ENCODE results near the gene ELMO2.
A peak's percentile ranks its signal among the peaks of the same experiment; 100 is the strongest.
"Not testable (repeated sequence)": the region's sequence is repeated elsewhere in the genome, so short reads cannot be mapped to it uniquely, and the experiment has no call there.

Gene ELMO2

DNA sequence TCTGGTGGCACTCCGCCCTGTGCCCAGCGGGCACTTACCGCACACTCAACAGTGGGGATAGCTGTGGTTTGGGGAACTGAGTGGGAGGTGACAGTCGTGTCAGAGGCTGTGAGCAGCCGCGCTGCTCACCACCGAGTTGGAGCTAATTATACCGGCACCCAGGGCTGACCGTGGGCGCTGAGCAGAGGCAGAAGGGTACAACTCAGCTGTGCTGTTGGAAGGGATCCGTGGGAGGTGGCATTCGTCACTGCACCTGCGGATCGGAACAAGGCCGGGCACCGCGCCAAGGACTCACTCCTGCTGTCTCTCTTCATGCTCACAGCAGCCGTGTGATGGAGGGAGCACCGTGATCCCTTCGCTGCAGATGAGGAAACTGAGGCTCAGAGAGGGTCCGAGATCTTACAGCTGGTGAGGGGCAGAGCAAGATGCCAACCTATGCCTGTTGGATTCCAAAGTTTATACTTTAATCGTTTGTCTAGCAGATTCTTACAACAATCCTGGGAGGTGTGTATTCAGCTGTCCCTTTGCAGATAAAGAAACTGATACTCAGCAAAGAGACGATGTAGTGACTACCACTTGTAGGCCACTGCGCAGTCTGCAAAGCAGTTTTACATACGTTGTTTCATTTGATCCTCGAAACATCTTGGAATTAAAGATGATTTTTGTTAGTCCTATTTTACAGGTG is 713 bp upstream of the ELMO2 start:
- DNase-seq: peak; percentile 82

DNA sequence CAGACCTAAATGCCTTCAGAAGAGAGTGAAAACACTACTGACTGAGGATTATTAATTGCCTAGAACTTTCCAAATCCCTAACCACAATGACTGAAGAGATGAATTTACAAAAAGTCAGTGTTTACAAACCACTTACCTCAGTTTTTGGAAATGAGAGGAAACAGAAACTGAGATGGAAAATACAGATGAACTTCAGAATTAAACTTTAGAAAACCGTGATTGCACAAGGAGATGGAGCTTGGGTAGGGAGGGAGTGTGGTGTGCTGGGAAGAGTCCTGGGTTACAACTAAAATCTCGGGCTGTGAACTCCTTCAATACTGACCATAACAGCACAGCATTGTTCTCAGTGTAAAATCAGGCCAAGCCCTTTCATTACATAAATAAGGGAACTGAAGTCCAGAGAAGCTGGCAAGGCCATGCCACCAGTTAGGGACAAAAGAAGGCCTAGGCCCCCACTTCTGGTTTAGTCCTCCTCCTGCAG is 4.0 kb downstream of the ELMO2 start:
- DNase-seq: no peak

DNA sequence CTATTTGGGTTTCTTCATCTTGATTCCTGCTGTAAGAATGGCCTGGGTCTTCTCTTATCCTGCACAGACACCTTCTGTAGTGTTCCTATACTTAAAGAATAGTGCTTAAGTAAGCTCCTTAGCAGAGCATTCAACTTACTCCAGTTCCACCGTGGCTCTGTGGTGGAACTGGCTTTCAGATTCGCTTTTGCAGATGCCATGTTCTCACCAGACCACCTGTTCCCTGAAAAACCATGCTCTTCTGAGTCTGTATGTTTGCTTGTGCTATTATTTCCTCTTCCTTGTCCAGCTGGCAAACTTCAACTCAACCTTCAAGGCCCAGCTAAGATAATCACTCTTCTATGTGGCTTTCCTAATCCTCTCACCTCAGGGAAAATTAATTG is 4.9 kb downstream of the ELMO2 start:
- no peak for DNase-seq

DNA sequence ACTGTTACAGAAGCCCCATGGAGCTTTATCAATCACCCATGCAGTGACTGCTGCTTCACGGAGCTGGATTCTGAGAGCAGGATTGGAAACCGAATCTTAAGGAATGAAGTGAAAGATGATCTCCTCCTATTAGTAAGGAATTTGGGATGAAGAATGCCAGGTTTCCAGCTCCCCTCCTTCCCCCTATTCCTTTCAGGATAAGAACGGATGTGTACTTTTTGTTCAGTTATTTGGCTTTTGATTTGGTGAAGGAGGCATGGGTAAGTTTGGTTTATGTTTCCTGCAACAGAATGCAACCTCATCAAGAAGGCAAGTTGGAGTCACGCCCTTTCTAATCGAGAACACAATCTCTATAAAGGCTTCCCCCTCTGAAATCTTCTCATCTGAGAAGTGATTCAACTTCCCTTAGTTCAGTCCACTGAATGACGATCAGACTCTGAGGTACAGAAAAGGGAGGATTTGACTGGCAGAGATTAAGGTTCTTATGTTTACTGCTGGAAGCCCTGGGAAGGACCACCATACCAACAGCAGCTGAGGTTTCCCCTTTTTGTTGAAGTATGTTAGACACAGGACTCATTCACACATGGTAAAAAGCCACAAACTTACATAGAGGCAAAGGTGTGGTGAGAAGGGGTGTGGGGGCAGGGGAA is 5.5 kb downstream of the ELMO2 start:
- peak; percentile 19 for DNase-seq

DNA sequence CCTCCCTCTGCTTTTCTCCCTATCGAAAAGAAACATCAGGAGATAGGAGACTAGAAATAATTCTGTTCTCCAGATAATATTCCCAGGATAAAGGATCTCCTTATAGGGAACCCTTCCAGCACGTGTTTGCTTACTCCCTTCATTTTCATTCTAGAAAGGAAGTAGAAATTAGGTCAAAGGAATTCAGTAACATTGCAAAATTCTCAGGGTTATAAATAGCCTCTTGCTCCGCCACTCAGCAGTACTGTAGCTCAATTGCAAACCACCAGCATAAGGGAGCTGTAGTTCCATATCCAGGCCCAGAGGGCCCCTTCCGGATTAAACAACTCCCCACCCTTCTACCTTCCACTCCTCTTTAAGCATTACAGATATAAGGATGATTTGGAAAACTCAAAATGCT is 6.2 kb downstream of the ELMO2 start:
- DNase-seq: no peak

DNA sequence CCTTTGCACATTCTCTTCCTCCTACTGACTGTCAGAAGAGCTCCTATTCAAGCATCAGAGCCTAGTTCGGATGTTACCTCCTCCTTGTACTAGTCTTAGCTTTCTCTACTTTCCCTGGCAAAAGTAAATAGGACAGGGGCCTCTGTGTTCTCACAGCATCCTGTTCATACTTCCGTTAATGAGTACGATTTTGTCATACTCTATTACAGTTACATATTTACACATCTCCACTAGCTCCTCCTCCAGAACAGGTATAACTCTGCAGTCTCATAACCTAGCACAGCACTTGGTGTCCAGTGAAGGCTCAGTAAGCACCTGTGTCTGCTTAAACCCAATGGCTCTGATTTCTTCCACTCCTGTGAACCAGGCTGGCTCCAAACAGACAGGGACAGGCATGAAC is 7.0 kb downstream of the ELMO2 start:
- no peak for DNase-seq

DNA sequence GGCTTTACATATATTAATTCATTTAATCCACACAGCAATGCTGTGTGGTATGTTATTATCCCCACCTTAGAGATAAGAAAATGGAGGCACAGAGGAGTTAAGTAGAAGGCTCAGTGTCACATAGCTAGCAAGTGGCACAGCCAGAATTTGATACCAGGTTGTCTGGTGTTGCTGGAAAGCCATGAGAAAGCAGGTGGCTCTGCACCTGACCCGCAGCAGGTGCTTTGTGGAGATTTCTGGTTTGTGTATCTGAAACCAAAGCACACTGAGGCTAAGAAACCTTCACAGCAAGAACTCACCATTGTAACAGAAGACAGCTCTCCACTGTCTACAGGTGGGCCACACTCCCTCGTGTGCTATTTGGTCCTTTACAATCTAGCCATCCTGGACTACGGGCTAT is 7.5 kb downstream of the ELMO2 start:
- no peak for DNase-seq

DNA sequence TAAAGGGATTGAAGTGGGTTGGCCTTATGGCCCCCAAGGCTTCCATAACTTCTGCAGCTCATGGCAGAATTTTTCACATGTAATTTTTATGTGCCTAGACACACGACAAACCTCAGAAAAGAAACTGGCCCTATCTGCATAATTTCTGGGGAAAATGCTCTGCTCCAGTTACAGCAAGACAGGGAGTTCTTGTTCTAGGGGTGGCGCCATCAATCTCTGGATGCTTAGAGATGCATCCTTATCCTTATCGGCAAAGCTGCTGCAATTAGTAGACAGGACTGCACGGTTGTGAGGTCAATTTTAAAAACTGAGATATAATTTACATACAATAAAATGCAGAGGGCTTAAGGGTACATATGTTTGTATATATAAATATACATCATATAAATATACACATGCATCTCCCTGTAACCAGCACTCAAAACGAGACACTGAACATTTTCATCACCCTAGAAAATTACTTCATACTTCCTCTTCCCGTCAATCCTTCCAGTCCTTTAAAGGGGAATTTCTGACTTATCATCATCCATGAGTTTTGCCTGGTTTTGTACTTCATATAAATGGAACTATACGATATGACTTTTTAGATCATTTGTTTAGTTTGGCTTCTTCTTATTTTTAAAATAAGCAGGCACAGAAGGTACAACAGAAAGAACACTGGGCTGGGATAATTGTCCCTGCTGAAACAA is 10.2 kb downstream of the ELMO2 start:
- no peak for DNase-seq

DNA sequence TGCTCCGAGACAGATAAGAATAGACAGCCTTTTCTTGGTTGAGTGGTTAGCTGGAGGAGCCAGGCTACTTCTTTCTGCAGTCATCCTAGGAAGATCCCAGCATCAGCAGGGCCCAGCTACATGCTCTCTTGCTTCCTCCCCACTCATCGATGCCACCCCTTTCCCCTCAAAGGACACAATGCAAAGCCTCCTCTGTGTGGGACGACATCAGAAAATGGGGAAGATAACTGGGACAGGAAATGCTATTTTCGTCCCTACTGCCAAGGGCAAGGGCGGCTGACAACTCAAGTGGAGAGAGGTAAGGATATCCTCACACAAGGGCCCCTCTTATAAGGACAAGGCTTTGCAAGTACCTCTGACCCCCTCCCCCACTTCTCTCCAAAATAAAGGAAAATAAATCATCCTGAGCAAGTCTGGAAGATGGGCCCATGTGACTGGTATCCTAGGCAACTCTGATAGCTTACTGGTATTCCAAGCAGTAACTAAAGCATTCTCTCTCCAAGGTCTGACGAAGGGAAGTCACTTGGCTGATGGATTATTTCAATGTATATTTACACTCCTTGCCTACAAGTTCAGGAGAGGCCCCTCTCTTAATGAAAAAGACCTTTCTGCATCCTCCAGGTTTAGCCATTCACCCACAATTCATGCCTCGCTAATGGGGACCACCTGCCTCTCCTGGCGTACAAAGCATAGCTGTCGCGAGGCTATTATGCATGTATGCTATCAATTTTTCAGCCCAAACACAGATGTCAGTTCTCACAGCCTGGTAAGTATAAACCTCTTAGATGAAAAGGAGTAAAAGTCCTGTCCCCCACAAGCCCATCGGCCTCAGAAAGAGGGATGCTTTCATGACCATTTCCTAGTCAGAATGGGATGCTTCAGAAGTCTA is 11.3 kb downstream of the ELMO2 start:
- DNase-seq: no peak

DNA sequence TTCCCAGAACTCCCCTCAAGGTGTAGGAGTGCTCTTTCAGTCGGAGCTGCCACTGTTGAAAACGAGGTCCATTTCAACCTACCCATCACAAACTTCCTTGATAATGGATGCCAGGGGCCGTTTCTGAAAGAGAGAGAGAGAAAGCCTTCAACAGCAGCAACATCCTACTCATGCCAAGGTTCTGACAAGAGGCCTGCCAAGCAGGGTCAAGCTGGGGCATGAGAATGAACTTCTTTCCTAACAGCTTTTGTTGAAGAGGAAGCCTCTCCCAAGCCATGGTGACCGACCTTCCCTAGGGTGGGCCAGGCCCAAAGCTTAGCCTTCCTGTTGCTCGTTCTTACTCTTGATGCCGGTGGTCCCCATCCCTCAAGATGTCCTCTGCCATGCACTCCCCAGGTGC is 12.4 kb downstream of the ELMO2 start:
- DNase-seq: no peak

DNA sequence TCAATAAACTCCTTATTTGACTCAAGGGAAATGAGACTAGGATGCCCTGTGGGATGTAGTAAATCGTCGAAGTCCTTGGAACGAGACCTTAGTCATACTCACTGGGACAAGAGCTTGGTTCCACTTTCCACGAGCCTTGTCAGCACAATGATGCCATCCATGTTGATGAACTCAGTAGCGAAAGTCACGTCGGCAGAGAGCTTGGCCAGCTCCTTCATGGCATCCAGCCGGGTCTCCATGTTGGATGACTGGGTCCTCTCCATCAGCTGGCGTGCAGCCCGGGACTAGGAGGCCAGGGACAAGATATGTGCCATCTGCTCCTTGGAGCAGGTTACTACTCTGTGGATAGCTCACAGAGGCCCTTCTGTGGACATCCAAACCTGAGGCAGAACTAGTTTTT is 17.5 kb downstream of the ELMO2 start:
- DNase-seq: no peak

DNA sequence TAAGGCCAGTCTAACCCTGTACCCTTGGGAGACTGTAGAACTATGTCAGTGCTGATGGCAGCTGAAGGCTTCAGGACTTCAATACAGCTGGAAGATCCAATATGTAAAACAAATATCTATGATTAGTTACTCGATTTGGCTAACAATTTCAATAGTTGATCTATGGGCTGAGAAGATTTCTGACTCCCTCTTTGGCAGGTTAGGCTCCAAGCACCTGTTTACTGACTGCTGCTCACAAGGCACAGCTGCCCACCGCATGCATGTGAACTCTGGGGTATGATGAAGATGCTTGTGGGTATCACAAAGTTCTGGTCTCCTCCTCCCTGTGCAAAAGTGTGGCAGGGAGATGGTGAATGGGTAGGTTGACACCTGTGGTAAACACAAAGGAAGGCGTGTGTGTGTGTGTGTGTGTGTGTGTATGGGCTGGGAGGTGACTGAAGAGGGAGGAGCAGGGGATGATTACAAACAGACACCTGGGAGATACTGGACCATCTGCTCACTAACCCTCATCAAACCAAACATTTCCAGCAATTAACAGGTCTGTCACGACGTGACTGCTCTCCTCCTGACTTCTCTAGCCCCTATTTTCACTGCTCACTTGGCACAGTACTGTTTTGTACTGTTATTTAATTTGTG is 18.1 kb downstream of the ELMO2 start:
- no peak for DNase-seq

DNA sequence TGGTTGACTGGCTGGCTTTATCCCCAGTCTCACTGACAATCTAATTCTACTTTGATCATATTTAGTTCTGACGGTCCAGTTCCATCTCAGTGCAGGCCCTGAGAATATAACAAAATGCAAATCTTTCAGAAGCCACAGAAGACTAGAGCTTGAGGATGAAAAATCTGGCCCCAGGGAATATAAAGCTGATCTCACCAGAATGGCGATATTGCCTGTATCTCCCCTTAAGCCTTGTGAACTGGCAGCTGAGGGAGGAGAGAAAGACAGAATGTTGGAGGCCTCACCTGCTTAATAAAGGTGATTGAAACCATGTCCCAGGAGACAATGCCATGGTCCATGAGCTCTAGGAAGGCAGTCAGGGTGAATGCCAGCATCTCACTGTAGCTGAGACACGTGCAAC is 19.4 kb downstream of the ELMO2 start:
- DNase-seq: not testable (repeated sequence)

DNA sequence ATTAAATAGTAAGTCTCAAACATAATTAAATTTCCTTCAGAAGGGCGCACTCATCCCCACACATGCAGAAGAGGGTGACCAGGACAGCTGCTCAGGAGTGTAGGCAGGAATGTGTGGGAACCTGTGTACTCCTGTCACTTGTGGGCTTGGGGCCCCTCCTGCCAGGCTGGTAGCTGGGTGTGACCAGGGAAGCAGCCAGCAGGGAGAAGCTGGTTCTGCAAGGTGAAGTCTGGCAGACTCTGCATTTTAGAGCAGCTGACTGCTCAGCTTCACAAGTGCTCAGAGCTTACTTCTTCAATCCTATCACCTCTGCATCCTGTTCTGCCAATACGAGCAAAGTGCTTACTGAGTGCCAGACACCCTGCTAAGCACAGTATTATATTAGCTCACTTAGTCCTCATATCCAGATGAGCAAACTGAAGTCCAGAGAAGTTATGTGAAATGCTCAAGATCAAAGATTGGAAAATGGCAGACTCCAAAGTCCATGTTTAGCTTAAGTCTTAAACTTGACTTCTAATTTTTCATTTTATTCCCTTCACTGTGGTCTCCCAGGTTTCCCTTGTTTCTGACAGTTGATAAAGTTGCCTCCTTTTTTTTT is 27.9 kb downstream of the ELMO2 start:
- no peak for DNase-seq

DNA sequence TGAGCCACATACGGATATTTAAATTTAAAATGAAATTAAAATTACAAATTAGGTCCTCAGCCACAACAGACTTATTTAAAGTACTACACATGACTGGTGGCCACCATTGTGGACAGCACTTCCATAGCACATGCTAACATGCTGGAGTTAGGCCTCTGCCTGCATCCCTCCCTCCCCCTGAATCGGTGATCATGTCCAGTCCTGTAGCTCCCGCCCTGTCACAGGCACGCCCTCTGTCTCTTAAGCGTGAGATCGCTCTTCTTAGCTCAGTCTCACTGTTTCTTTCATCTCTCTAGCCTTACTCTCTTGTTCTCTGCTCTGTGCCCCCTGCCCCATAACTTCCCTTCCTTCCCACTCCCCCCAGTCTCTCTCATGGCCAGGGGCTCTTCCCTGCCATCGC is 28.9 kb downstream of the ELMO2 start:
- no peak for DNase-seq

DNA sequence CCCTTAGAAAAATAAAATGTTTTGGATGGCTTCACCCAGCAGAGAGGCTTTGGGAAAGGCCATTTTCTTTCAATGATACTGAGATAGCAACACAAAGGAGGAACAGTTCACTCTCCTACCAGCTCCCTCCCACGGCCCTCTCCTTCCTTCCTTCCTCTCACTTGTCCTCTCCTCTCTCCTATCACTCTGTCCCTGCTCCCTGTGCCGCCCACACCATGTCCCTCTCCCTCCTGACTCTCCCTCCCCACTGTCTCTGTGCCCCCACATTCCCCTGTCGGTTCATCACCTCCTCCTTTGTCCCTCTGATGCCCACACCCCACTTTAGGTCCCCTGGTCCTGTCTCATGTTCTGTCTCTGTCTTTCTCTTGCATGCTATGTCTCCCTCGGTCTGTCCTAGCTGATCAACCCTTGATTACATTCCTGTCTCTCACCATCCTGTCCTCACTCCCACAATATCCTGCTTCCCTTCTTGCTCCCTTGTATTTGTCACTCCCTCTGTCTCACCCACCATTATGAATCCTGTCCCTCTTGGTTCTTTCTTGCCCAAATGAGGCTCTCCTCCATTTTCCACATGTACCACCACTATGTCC is 30.1 kb downstream of the ELMO2 start:
- DNase-seq: no peak

DNA sequence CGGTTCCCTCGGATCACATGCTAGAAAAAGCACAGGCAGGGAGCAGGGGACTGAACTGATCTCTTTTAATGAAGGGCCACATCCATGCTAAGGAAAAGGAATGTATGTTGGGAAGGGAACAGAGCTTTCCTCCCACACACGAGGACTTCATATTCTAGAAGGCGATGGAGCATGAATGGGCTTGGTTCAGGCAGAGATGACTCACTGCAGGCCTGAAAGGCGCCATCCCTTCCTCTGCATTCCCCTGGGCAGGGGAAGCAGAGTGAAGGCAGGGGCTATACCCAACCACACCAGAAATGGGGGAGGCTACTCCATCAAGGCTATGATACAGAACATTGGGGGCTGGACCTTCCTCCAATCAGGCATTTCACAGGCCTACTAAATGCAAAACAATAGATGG is 30.6 kb downstream of the ELMO2 start:
- no peak for DNase-seq

DNA sequence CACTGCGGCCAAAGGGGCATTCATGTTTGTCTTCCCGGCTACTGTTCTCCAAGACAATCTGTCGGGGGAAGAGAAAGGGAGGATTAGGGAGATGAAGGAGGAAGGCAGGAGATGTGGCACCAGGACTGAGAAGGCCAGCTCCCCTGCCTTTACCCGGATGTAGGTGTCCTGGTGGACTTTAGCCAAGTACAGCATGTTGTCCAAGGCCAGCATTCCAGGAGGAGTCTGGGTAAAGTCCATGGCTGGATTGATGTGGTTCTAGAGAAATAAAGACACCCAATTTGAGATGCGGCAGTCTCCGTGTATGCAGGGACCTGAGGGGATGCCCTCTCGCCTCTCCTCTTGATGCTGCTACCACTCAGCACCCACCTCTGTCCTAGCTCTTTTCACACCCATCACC is 32.0 kb downstream of the ELMO2 start:
- DNase-seq: no peak

DNA sequence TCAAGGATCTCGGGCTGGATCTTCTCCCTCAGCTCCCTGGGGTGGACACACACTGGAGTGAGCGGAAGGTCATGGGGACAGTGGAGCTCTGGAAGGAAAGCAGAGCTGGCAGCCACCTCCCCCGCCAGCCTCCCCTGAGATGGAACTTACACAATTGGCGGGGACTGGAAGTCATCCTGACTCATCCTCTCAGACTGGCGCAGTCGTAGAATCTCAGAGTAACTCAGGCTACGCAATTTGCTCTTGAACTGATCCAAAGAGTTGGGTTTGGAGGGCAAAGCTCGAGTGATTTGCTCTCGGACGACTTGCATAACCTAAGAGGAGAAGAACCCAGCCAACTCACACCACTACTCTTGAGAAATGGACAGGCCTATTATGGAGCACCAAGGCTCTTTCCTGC is 34.8 kb downstream of the ELMO2 start:
- DNase-seq: no peak

DNA sequence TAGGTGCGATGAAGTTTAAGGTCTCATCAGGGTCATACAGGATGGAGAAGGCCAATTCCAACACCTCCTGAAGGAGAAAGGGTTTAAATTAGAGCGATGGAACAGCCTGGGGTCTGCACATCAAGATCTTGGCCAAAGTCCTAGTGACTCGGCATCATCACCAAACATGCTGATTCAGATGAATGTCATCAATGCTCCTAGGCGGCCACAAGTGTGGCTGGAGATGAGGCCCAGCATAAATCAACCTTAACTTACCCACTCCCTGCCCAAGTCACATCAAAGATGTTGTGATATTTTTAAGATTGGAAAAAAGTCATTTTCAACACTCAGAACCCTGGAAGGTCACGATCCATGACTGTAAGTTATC is 37.5 kb downstream of the ELMO2 start:
- no peak for DNase-seq

DNA sequence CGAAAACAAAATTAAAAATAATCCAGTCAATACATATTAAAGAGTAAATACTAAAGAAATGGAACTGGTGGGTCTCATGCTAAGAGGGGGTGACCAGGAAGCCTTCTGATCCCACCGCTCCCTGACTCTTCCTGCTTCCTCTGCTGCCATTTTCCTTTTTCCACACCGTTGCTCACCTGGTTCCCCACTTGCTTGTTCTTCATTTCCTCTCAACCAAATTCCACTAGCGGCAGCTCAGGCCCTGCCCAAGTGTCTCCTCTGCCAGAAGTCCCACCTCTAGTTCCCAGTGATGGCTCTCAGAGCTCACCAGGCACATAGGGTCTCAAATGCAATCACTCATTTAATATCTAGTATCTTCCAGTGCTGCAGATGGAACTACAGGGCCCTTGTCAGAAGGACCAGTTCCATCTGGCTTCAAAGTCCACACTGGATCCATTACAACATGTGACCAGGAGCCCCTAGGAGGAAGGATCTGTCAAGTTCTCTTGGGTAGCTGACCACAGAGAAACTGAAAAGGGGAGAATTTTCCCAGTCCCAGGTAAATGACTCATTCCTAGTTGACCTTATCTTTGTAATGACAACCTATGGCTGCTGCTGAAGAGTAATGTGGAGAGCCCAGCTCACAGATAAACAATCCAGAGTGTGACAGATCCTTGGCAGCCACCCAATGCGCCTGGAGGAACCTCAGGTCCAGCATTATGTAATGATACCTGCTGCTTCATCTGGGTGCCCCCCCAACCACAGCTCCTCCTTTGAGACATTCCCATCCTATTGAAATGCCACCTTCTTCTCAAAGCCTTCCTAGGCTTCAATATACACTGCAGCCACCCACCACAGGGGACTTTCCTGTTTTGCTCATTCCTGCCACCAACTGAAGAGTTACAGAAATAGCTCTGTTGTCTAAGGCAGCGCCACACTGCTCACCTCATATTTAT is 38.2 kb downstream of the ELMO2 start:
- no peak for DNase-seq
